H9 (cell line): ENCODE results near the gene CDC42EP4. TPM values are rescaled to one million over a fixed set of nuclear protein-coding genes. Genes with fewer than 3 reads are reported as not detected.

ENCODE experiments used
- DNase-seq: peaks from one replicate; pipeline ENCODE4 v3.0.0-alpha.2; 2017
- H2AFZ ChIP-seq: one replicate; pipeline ENCODE4 v1.6.1; 2013; ENCODE audit warnings: mild to moderate bottlenecking, low read length, control low read depth, moderate library complexity
- H2AK5ac ChIP-seq: 2 replicates; pipeline ENCODE4 v1.6.1; 2013; ENCODE audit warnings: low read length, control low read depth, mixed read lengths; ENCODE audit not compliant: insufficient read length
- H2BK120ac ChIP-seq: one replicate; pipeline ENCODE4 v1.6.1; 2013; ENCODE audit warnings: low read depth, mild to moderate bottlenecking, low read length, control low read depth, inconsistent platforms; ENCODE audit not compliant: poor library complexity, severe bottlenecking
- H2BK12ac ChIP-seq: 2 replicates; pipeline ENCODE4 v1.6.1; 2013; ENCODE audit warnings: low read length, control low read depth, mixed read lengths, low read depth; ENCODE audit not compliant: insufficient read length
- H2BK15ac ChIP-seq: 2 replicates; pipeline ENCODE4 v1.6.1; 2013; ENCODE audit warnings: low read depth, low read length, control low read depth
- H2BK20ac ChIP-seq: one replicate; pipeline ENCODE4 v1.6.1; 2013; ENCODE audit warnings: low read depth, mild to moderate bottlenecking, low read length, control low read depth, inconsistent platforms; ENCODE audit not compliant: poor library complexity, severe bottlenecking
- H2BK5ac ChIP-seq: 2 replicates; pipeline ENCODE4 v1.6.1; 2013; ENCODE audit warnings: low read length, control low read depth, mixed read lengths; ENCODE audit not compliant: insufficient read length
- H3K14ac ChIP-seq: 2 replicates; pipeline ENCODE4 v1.6.1; 2013; ENCODE audit warnings: low read length, control low read depth; ENCODE audit not compliant: insufficient read depth
- H3K18ac ChIP-seq: 2 replicates; pipeline ENCODE4 v1.6.1; 2013; ENCODE audit warnings: low read depth, mild to moderate bottlenecking, mixed read lengths, low read length, control low read depth; ENCODE audit not compliant: insufficient read length
- H3K23ac ChIP-seq: 2 replicates; pipeline ENCODE4 v1.6.1; 2013; ENCODE audit warnings: low read length, control low read depth, mixed read lengths, low read depth; ENCODE audit not compliant: insufficient read length
- H3K23me2 ChIP-seq: 2 replicates; pipeline ENCODE4 v1.6.1; 2013; ENCODE audit warnings: low read depth, mild to moderate bottlenecking, mixed read lengths, low read length, control low read depth; ENCODE audit not compliant: insufficient read length, poor library complexity, severe bottlenecking
- H3K27ac ChIP-seq: 2 replicates; pipeline ENCODE4 v1.5.1; 2013; ENCODE audit warnings: low read length, control low read depth, mixed read lengths, low read depth; ENCODE audit not compliant: insufficient read length
- H3K27me3 ChIP-seq: 2 replicates; pipeline ENCODE4 v1.6.1; 2013; ENCODE audit warnings: low read length, control low read depth, inconsistent platforms; ENCODE audit not compliant: insufficient read depth
- H3K4ac ChIP-seq: 2 replicates; pipeline ENCODE4 v1.6.1; 2013; ENCODE audit warnings: low read depth, mild to moderate bottlenecking, control low read depth, inconsistent platforms, low read length, moderate library complexity
- H3K4me1 ChIP-seq: 2 replicates; pipeline ENCODE4 v1.6.1; 2013; ENCODE audit warnings: low read length, control low read depth, inconsistent platforms; ENCODE audit not compliant: insufficient read depth
- H3K4me2 ChIP-seq: 2 replicates; pipeline ENCODE4 v1.6.1; 2013; ENCODE audit warnings: low read length, control low read depth, mixed read lengths; ENCODE audit not compliant: insufficient read length, insufficient read depth
- H3K56ac ChIP-seq: 2 replicates; pipeline ENCODE4 v1.6.1; 2013; ENCODE audit warnings: low read depth, mild to moderate bottlenecking, mixed read lengths, low read length, control low read depth; ENCODE audit not compliant: insufficient read length
- H3K79me1 ChIP-seq: 2 replicates; pipeline ENCODE4 v1.6.1; 2013; ENCODE audit warnings: low read depth, mild to moderate bottlenecking, moderate library complexity, low read length, control low read depth, inconsistent platforms; ENCODE audit not compliant: insufficient read depth, poor library complexity, severe bottlenecking
- H3K79me2 ChIP-seq: 2 replicates; pipeline ENCODE4 v1.6.1; 2013; ENCODE audit warnings: low read length, control low read depth, inconsistent platforms; ENCODE audit not compliant: insufficient read depth
- H3K9ac ChIP-seq: 2 replicates; pipeline ENCODE4 v1.6.1; 2013; ENCODE audit warnings: low read length, control low read depth, mixed read lengths; ENCODE audit not compliant: insufficient read length; ENCODE audit errors: extremely low read depth
- H3K9me3 ChIP-seq: one replicate; pipeline ENCODE4 v1.6.1; 2013; ENCODE audit warnings: low read depth, low read length, inconsistent platforms; ENCODE audit not compliant: control insufficient read depth
- H3T11ph ChIP-seq: one replicate; pipeline ENCODE4 v1.6.1; 2013; ENCODE audit warnings: mild to moderate bottlenecking, low read length, control low read depth, inconsistent platforms
- H4K20me1 ChIP-seq: one replicate; pipeline ENCODE4 v1.6.1; 2013; ENCODE audit not compliant: control insufficient read depth, insufficient read length, insufficient read depth
- H4K5ac ChIP-seq: 2 replicates; pipeline ENCODE4 v1.6.1; 2013; ENCODE audit warnings: low read depth, mild to moderate bottlenecking, mixed read lengths, low read length, control low read depth; ENCODE audit not compliant: insufficient read length
- H4K8ac ChIP-seq: replicated peaks from 2 replicates; pipeline ENCODE4 v1.6.1; 2013; ENCODE audit warnings: low read length, control low read depth, mixed read lengths, low read depth; ENCODE audit not compliant: insufficient read length
- H4K91ac ChIP-seq: 2 replicates; pipeline ENCODE4 v1.6.1; 2013; ENCODE audit warnings: low read depth, mild to moderate bottlenecking, moderate library complexity, mixed read lengths, low read length, control low read depth; ENCODE audit not compliant: insufficient read length
- H3K27ac Mint-ChIP-seq, 3 experiments: 2 replicates in 2 of 3; 3 replicates in 1 of 3; pipeline ENCODE4 v1.8.0; 2020 to 2021; ENCODE audit warnings: mixed read lengths in 3 of 3, mild to moderate bottlenecking in 1 of 3, moderate library complexity in 1 of 3
- H3K27me3 Mint-ChIP-seq: 2 replicates; pipeline ENCODE4 v1.8.0; 2021; ENCODE audit warnings: low read depth, mild to moderate bottlenecking, moderate library complexity, mixed read lengths
- H3K36me3 Mint-ChIP-seq, 3 experiments: 2 replicates in 2 of 3; 3 replicates in 1 of 3; pipeline ENCODE4 v1.8.0; 2020 to 2021; ENCODE audit warnings: low read depth in 3 of 3, mixed read lengths in 3 of 3; ENCODE audit not compliant: insufficient read depth in 1 of 3
- H3K4me1 Mint-ChIP-seq, 2 experiments: 2 replicates each; pipeline ENCODE4 v1.8.0; 2020; ENCODE audit warnings: mixed read lengths in 2 of 2
- H3K4me3 Mint-ChIP-seq, 2 experiments: 2 replicates in 1 of 2; 3 replicates in 1 of 2; pipeline ENCODE4 v1.8.0; 2020 to 2021; ENCODE audit warnings: mild to moderate bottlenecking in 2 of 2, mixed read lengths in 2 of 2, moderate library complexity in 1 of 2
- H3K9me3 Mint-ChIP-seq, 2 experiments: 2 replicates in 1 of 2; 3 replicates in 1 of 2; pipeline ENCODE4 v1.8.0; 2020; ENCODE audit warnings: mild to moderate bottlenecking in 2 of 2, mixed read lengths in 2 of 2, moderate library complexity in 1 of 2
- CTCF ChIP-seq: fragments of 200-600 bp; sonication (generic); conservative IDR thresholded peaks from 3 replicates; pipeline ENCODE4 v1.8.0; 2021; ENCODE audit warnings: antibody characterized with exemption, mild to moderate bottlenecking
- WGBS: extraction: QIAGEN DNeasy Blood & Tissue Kit; methylation state at CpG from one replicate; pipeline ENCODE4 v1.1.7; 2013; ENCODE audit warnings: missing lambda C conversion rate, low lambda C conversion rate, mixed read lengths; ENCODE audit not compliant: insufficient read length; ENCODE audit errors: extremely low coverage; 5-methylcytosine and 5-hydroxymethylcytosine counted together
- total RNA-seq: library from RNA; stranded (reverse); gene quantifications from 2 replicates; pipeline ENCODE4 v1.2.1, GENCODE V29; 2021

The CDC42EP4 gene
- total RNA-seq, 1 experiment from 2014 or later: 27.1 TPM

GRCh38 chr17:73311428-73311780 lies 397 bp downstream of the CDC42EP4 start:
- Histone ChIP-seq H3K23ac (no peak overlapping the region), H3K4ac (no peak overlapping the region), H3K27me3 (no peaks in the 10 kb centered on the region), H3K14ac (no peak overlapping the region), H2BK15ac (no peak overlapping the region), H3K9me3 (no peaks in the 10 kb centered on the region), H2BK20ac (no peak overlapping the region), H2BK5ac (no peak overlapping the region), H3K56ac (no peak overlapping the region), H3K18ac (no peak overlapping the region), H3K23me2 (peaks cover 12% of the 10 kb centered on the region), H3T11ph (no peak overlapping the region), H3K4me2 (peak overlapping the region; percentile 49), H4K5ac (no peak overlapping the region), H3K9ac (no peak overlapping the region), H2AFZ (no peak overlapping the region), H4K91ac (no peak overlapping the region), H3K4me1 (peaks cover 2% of the 10 kb centered on the region; the same call in 1 of the 2 replicates), H3K79me1 (no peaks in the 10 kb centered on the region), H4K20me1 (no peaks in the 10 kb centered on the region), H2AK5ac (no peak overlapping the region), H2BK120ac (no peak overlapping the region), H4K8ac (no peak overlapping the region), H3K27ac (no peak overlapping the region), H3K79me2 (no peaks in the 10 kb centered on the region), H2BK12ac (no peak overlapping the region)
- Mint-ChIP-seq H3K27ac (no peak overlapping the region), H3K9me3 (peaks cover 0 to 3% of the 10 kb centered on the region in 2 experiments; a peak in 1 of 5 replicates), H3K4me1 (peaks cover 41 to 46% of the 10 kb centered on the region in 2 experiments), H3K36me3 (no peaks in the 10 kb centered on the region; a peak in 1 of 7 replicates), H3K4me3 (peak overlapping the region; percentile 88 to 95), H3K27me3 (peaks cover 20% of the 10 kb centered on the region)
- no peak for DNase-seq
- no CpG with 5 or more reads among the region's 38 CpGs for WGBS
- TF ChIP-seq CTCF: no peak
